T-helper 1 cell (primary cell): ENCODE measurements around the gene COL28A1.
"Not testable (repeated sequence)": the region's sequence is repeated elsewhere in the genome, so short reads cannot be mapped to it uniquely, and the experiment has no call there.

ENCODE experiments used
- DNase-seq, 5 donors: peaks; one replicate each; pipeline ENCODE4 v3.0.0-alpha.2; 2012 to 2020

Gene COL28A1

GRCh38 chr7:7414791-7415603, 120.7 kb downstream of the COL28A1 start:
- DNase-seq, result no peak

GRCh38 chr7:7408001-7408770, 127.5 kb downstream of the COL28A1 start:
- DNase-seq, result no peak

- no peak for DNase-seq
Observed at GRCh38 chr7:7405461-7405860, 130.2 kb downstream of the COL28A1 start.

- DNase-seq, result no peak
Observed at GRCh38 chr7:7399707-7400106, 136.0 kb downstream of the COL28A1 start.

- DNase-seq, result no peak
Observed at GRCh38 chr7:7395785-7396184, 139.9 kb downstream of the COL28A1 start.

DNA sequence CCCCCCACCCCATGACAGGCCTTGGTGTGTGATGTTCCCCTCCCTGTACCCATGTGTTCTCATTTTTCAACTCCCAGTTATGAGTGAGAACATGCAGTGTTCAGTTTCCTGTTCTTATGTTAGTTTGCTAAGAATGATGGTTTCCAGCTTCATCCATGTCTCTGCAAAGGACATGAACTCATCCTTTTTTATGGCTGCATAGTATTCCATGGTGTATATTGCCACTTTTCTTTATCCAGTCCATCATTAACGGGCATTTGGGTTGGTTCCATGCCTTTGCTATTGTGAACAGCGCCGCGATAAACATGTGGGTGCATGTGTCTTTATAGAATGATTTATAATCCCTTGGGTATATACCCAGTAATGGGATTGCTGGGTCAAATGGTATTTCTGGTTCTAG, 147.5 kb downstream of the COL28A1 start:
- not testable (repeated sequence) for DNase-seq

DNA sequence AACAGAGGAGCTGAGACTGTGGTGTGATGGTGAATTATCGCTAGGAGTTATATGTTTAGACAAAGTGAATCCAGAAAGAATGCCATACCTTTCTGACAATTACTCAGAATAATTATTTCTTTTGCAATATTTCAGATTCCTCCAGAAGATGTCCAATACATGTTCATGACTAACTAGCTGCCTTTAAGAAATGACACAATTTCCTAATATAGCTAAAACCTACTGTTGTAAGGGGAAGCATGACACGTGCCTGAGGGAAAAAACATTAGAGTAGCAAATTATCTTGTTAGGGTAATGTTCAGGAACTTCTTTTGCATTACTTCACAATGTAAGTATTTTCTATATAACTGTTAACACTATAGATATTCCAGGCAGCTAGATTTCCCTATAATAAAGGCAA, 150.3 kb downstream of the COL28A1 start:
- no peak for DNase-seq

- DNase-seq, result no peak
Observed at GRCh38 chr7:7384228-7384627, 151.4 kb downstream of the COL28A1 start.

DNA sequence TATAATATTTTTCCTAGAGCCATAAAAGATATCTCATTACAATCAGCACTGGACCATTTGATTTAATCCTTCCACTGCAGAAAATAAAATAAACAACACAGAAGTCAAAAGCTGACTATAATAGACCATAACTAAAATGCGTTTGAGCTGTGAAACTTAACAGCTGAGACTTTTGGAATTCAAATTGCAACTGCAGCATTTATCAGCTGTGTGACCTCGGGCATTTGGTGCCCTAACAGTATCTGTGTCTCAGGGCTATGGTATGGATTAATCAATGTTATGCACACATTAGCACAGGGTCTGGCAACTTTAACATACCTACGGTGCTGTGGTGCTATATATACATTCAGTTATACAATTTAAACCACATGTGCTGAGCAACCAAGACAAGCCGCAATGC, 160.1 kb downstream of the COL28A1 start:
- DNase-seq, result no peak

DNA sequence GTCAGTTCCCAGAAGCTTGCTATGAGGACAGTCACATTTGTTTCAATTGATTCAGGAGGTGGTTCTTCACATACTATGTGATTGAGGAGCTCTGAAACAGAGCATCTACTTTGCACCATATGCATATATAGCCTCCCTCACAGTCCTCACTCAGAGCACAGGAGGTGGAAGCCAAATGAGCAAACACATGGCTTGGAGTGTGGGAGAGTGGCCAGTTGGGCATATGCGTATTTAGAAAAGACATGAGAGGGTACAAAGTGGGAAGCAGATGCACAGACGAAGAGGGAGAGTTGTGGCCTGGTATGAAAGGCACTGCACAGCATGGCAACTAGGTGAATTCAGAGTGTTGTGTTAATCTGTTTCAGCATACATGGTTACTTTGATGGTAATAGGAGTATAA, 165.6 kb downstream of the COL28A1 start:
- DNase-seq, result no peak

DNA sequence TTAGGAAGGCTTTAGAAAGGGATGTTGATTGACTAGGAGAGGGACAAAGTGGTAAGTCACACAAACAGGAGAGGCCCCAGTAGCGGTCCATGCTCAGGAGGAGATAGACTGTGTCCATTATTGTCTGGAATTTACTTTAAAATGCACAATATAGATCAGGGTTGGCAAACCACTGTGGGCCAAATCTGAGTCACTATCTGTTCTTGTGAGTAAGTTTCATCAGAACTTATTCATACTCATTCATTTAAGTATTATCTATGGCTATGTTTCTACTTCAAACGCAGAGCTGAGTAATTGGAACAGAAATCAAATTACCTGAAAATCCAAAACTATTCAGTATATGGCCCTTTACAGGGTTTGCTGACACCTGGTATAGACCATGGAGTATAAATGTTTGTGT, 166.5 kb downstream of the COL28A1 start:
- DNase-seq, result no peak

- DNase-seq, result no peak
Observed at GRCh38 chr7:7354674-7355073, 181.0 kb downstream of the COL28A1 start.

DNA sequence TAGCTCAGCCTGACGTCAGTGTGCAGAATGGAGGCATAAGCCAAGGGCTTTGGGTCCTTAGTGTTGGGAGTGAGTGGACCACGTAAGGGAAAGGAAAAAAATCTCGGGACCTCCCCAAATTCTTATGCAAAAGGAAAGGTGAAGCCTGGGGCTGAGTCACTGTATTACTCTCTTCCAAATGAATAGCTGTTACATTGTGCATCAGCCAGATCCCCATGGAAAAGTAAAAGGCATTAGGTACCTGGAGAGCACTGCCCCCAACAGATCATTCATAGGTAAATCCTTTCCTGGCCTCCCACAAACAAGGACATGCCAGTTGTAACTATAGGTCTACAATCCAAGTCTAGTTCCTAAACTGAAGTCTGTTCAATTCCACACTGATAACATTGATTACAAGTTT, 182.8 kb downstream of the COL28A1 start:
- no peak for DNase-seq

DNA sequence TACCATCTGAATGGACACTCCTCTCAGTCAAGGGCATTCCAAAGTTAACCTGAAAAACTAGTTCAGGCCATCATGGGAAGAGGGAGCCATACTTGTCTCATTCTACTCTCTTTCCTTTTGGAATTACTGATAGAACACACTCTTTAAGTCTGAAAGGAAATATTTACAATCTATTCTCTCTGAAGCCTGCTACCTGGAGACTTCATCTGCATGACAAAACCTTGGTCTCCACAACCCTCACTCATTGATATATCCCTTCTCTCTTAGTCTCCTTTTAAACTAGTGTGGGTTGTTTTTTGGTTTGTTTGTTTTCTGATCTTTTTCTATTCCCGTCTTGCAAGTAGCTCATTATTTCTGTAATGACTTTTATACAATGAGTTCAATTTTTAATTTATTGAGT, 183.8 kb downstream of the COL28A1 start:
- DNase-seq, result no peak

GRCh38 chr7:7351156-7351555, 184.5 kb downstream of the COL28A1 start:
- no peak for DNase-seq

DNA sequence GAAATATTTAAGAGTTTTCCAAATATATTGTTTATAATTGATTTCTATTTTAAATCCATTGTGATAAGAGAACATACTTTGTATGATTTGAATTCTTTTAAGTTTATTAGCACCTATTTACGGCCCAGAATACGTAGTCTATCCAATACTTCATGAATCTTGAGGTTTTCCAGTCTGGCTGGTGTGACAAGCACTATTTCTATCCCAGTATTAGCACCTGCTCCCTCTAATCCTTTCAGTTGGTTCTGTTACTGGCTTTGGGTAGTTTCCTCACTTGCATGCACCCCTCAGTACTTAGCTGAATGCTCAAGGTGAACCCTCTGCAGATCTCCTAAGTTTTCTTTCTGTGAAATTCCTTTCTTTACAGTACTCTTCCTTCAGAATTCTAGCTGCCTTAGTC, 186.5 kb downstream of the COL28A1 start:
- no peak for DNase-seq

DNA sequence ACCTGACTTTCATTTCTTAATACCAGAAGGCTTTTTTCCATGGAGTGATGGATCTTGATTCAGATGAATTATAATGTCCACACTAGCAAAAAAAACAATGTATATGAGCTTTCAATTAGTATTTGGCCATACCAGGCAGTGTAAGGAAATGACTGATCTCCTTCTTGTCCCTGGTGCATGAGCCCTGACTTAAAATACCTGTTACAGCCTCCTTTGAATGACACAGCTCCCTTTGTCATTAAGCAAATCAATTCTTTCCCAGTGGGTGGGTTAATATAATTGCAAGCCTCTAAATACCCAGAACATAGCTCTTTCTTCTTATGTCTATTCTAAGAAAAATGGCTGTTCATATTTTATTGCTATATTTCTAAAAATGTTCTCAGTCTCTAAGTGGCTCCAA, 188.6 kb downstream of the COL28A1 start:
- no peak for DNase-seq

DNA sequence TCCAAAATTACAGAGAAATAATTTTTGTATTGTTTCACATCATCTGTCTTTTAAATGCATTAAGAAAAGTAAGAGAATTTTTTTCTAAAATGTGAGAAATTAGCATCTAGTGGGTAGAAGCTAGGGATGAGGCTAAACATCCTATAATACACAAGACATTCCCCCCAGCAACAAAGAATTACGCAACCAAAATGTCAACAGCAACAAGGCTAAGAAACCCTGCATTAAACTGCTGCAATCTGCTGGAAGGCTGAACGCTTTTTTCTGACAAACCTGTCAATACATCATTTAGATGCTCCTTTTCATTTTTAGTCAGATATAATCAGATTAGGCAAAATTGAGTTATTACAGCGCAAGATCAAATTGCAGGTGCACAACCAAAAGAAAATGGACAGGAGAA, 191.1 kb downstream of the COL28A1 start:
- no peak for DNase-seq

DNA sequence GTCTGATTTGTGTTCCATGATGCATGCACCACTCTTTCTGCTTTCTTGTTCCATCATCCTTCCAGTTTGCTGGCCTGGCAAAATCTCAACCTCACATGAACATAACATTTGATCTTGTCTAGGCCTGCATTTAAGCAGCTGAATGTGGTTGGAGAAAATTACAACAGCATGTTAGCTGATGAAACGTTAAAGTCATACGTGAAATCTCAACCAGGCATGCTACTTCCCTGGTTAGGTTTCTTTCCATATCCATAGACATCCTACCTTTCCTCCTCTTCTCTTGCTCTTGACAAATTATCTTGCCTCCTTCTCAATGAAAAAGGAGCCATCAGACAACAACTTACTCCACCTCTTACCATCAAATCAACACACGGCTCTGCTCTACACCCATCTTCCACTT, 199.8 kb downstream of the COL28A1 start:
- DNase-seq, result no peak

DNA sequence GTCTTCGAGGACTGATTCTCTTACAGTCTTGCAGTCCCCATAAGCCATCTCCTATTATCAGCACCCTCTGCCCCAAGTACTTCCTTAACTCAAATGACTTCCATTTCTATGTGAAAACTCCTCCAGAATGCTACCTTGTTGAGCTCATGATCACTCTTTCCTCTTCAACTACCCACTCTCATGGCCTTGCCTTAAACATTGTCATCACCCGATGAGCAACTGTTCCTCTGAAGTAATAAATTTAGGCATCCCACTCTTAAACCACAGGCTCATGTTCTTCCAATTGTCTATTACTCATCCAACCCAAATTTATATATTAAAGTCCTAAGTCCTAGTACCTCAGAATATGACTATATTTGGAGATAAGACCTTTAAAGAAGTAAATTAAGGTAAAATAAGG, 200.5 kb downstream of the COL28A1 start:
- no peak for DNase-seq

DNA sequence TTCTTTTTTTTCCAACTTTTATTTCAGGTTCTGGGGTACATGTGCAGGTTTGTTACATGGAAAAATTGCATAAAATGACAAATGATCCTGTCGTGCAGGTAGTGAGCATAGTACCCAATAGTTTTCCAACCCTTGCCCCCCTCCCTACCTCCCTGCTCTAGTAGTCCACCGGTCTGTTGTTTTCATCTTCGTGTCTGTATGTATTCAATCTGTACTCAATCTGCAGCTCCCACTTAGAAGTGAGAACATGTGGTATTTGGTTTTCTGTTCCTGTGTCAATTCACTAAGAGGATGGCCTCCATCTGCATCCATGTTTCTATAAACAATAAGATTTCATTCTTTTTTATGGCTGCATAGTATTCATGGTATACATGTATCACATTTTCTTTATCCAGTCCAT, 202.1 kb downstream of the COL28A1 start:
- DNase-seq, result no peak

DNA sequence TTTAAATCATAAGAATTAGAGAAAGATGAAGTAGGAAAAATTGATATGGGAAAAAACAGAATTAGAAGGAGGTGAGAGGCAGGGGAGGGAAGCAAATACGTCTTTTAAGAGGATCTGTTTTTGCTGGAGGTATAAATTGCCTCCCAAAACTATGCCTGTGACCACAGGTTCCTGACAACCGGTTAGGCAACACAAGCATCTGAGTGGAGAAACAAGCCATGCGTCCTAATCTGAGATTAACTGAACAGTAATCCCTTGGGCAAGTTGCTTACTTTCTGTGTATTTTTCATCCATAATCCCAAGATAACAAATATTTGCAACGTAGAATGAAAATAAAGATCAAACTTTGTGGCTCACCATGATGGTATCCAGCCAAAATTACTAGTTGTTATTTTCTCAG, 204.2 kb downstream of the COL28A1 start:
- no peak for DNase-seq

DNA sequence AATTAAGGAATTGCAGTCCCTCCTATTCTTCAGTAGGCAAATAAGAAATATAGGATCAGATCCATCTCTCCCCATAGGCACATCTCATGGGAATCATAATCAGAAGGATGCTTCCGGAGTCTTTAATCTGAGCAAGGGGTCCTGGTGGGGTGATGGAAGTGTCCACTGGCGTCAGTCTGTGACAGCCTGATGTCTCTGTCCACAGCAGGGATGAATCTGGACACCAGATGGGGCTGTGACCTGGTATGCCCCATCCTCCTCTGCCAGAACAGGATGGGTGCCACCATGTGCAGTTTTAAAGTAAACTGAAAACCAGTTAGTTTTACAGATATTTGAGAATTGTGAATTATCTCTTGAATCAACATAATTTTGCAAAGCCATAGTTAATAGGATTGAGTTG, 204.7 kb downstream of the COL28A1 start:
- DNase-seq, result no peak

DNA sequence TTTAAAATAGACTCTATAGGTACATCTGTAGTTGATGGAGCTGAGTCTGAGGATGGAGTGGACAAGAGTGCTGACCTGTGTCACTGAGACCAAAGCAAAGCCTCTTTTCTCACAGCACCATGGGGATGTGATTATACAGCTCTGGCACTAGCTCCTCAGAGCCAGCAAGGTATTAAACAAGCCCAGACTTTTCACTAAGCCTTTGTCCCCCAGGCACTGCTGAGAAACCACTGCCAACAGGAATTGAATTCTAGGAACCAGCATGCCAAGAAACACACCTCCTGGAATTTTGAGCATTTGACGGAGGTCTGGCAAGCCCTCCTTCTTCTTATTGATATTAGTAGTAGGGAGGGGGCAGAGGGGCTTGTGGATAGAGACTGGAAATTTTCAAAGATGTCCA, 206.3 kb downstream of the COL28A1 start:
- no peak for DNase-seq
